NCI-H1417 treated with DMSO at 0.1 percent for 48 hours (cell line): ENCODE measurements around the gene DDX59.
"Not testable (repeated sequence)": the region's sequence is repeated elsewhere in the genome, so short reads cannot be mapped to it uniquely, and the experiment has no call there.

ENCODE experiments used
- DNase-seq: peaks from one replicate; lab custom pipeline; 2025; lab: John Stamatoyannopoulos, UW

Gene DDX59

DNA sequence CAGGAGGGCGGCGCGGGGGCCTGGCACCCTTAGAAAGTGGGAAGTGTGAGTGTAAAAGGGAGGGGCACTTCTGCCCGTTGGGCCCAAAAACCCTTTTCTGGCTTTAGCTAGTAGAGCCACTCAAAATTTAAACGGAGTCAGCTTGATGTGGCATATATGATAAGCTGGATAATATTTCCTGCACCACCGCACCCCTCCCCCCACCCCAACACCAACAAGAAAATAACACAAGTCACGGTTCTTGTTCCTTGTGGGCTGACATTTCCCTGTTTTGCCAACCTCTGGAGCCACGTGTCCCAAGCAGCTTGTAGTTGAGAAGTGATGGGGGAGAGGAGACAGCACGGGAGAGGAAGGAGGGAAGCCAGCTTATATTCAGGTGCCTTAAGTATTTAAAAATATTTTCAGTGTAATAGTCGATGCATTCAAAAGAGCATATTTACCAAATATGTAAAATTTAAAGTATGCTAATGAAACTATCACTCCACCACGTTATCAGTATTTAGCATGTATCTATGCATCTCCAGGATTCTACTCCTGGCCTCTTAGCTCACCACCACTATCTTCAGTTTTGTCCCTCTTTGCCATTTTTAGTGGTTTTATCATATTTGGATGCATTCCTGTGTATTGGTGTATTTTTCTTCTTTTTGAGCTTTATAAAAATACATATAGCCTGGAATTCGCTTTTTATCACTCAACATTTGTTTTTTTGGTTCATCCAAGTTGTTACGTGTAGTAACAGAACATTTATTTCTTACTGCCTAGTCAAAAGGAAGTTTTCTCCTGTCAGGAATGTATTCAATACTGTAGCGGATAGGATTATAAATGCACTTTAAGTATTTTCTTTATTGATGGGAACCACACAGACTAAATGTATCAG lies 773 bp upstream of the DDX59 start:
- DNase-seq, result no peak

DNA sequence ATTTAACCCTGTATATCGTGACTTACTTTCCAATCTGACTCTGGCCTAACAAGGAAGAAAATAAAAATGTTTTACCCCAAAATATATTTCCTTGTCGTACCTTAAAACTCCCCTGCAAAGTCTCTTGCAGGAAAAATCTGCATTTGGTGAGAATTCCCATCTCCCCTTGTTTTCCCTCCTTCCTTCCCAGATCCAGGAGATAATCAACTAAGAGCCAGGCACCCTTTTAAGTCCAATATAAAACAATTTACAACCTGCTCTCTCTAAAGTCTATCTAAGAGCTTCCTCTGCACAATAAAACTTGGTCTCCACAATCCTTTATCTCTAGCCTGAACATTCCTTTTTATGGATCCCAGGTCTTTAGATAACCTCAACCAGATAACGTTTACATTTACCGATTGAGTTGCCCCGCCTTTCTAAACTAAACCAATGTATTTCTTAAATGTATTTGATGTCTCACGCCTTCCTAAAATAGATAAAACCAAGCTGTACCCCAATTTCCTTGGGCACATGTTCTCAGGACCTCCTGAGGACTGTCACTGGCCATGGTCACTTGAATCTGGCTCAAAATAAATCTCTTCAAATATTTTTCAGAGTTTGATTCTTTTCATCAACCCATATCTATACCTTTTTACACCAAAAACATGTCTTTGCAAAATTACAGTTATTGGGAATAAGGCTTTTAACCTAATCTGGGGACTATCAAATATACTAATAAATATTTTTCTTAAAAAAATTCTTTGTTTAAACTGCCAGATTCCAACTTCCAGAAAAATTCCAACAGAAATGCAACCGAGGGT lies 993 bp downstream of the DDX59 start:
- DNase-seq, result no peak

DNA sequence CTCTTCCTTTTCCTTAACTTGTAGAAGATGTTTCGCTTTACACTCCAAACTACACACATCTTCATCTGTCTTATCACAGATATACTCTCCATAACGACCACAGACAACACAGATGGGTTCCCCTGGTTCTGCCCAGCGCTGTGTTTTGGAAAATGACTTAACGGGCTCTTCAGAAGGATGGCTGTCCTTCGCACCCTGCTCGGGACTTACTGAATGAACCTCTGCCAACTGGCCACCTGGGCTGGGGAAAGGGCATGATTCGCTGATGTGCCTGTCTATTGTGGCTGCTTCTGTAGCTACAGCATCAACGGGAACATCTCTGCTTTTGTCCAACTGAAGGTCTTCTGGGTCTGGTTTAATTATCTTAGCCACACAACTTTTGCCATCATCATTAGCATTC lies 3.4 kb downstream of the DDX59 start:
- no peak for DNase-seq

DNA sequence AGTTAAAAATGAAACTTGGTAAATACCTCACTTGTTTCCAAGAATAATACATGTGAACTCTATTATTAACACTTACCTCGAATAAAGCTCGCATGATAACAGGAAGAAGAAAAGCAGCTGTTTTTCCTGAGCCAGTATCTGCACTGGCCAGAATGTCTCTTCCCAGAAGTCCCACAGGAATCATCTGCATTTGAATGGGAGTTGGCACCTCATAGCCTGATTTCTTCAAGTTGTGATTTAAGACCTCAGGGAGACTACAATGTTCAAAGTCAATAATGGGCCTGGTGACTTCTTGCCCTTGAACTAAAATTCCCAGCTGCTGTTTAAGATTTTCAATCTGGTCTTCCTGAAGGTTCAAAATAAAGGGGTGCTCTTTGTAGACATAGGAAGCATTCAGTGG lies 3.8 kb downstream of the DDX59 start:
- DNase-seq, result no peak

DNA sequence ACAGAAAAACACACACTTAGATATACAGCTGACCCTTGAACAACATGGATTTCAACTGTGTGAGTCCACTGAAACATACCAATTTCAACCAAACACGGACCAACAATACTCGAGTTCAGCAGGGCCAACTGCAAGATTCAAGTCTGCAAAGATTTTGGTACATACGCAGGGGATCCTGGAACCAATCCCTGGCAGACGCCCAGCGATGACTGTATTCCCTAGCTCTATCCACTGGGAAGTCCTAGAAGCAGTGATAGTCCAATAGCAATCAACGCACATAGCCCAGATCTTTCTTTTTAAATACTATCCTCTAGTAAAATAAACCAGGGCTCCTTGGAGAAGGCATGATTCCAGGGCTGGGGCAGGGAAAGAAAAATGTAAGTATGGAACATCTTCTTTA lies 9.0 kb downstream of the DDX59 start:
- DNase-seq, result no peak

DNA sequence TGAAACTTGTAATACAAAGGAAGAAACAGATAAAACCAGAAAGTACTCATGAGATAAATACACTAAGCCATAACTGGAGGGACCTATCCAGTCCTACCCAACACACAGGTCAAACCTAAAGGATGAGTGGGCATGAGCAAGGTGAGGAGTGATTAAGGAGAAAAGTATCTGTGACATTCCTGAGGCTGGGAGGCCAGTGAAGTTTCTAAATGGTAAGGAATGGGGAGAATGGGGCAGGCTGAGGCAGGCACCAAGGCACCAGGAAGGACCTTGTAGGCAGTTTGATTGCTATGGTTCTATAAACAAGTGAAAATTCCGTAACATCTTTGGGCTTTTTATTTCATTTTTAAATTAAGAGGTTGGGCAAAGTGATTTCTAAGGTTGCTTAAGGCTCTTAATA lies 10.4 kb downstream of the DDX59 start:
- DNase-seq, result no peak

DNA sequence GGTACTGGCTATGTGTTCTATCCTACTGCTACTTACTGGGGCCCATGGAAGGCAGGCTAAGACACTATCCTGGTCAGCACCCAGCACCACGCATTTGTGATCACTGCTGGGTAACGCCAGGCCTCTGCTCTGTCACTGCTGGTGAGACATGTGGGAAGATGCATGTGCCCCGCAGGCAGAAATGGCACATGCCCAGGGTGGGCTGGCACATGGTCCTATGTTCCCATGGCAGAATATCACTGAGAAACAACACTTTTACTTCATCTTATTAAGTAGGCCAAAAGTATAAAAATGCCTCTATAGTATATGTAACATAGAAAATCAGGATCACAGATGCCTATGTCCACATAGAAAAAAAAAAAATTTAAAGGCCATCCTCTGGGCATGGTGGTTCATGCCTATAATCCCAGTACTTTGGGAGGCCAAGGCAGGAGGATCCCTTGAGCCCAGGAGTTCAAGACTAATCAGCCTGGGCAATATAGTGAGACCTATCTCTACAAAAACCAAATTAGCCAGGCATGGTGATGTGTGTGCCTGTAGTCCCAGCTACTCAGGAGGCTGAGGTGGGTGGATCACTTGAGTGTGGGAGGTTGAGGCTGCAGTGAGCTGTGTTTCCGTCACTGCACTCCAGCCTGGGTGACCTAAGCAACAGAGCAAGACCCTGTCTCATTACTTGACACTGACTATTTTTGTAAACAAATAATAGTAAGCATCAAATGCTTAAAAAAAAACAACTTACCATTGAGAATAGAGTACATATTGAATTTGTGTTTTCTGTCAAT lies 11.5 kb downstream of the DDX59 start:
- no peak for DNase-seq

DNA sequence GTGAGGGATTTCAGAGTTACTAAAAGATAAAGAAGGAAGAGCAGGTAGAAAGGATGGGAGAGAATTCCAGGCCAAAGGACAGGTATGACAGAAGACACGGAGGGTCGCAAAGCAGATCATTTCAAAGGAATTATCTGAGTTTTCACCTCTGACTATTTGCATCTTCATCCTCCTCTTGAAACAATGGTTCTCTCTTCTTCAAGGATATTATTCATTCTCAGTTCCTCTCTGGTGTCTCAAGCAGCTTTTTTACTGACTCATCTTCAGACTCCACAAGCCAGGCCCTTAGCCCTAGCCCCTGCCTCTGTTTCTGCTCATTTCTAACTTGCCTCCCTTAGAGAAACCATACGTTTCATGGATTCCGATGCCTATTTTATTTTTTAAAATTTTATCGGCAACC lies 15.0 kb downstream of the DDX59 start:
- no peak for DNase-seq

DNA sequence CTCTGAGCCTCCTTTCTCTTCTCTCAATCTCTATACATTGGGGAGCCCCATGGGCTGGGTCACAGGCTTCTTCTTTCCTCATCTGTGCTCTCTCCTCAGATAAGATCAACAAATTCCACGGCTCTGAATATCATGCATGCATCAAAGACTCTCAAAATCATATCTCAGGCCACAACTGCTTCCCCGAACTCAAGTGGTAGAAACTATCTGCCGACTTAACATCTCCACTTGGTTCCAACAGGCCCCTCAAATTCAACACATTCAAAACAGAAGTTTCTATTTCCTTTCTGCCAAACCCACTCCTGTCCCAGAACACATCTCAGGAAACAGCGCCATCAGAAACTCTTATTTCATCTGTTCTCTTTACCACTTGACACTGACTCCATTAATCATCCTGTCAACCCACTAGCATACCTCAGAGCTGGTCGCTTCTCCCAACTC lies 16.7 kb downstream of the DDX59 start:
- DNase-seq, result no peak

DNA sequence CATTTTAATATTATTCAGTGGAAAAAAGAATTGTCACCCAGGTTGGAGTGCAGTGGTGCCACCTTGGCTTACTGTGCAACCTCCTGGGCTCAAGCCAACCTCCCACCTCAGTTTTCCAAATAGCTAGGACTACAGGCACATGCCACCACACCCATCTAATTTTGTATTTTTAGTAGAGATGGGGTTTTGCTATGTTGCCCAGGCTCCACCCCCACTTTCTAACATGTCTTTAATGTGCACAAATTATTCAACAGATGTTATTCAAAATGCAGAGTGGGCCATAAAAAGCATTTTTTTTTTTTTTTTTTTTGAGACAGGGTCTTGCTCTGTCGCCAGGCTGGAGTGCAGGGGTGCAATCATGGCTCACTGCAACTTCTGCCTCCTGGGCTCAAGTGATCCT lies 17.3 kb downstream of the DDX59 start:
- DNase-seq, result no peak

DNA sequence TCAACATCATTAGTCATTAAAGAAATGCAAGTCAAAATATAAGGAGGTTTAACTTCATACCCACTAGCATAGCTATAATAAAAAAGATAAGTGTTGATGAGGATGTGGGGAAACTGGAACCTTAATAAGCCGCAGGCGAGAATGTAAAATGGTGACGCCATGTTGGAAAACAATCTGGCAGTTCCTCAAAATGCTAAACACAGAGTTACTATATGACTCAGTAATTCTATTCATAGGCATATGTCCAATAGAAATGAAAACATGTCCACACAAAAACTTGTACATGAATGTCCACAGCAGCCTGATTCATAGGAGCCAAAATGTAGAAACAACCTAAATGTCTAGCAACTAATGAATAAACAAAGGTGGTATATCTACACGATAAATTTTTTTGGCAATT lies 23.2 kb downstream of the DDX59 start:
- no peak for DNase-seq

DNA sequence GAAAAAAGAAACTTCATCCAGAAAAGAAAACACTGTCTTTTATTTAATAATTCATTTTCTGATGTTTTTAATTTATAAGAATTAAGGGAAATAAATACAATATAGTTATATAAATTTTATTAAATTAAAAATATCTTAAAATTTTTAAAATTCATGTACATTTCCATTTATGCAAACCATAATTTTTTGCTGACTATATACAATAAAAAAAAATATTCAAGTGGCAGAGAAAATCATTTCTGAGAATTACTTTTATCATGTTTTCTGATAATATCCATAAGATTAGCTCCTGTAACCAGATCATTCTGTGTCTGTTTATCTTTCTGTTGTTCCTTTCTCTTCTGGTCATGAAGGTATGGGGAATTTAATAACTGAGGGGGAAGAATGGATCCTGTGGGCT lies 25.7 kb downstream of the DDX59 start:
- no peak for DNase-seq

DNA sequence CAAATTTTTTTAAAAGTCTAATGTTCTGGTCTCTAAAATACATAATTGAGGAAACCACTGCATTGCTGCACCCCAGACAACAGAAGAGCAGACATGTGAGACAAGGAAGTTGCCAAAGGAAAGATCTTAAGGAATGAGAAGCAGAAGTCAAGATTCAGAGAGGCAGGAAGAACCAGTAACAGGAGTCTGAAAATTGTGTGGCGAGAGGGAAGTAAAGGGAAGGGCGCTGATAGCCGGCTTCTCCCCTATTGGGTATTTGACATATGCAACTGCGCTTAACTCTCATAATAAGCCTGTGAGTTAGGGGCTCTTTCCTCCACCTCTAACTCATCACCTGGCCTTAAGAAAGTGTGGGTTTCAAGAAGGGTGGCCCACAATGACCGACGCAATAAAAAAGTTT lies 27.2 kb downstream of the DDX59 start:
- DNase-seq, result no peak

DNA sequence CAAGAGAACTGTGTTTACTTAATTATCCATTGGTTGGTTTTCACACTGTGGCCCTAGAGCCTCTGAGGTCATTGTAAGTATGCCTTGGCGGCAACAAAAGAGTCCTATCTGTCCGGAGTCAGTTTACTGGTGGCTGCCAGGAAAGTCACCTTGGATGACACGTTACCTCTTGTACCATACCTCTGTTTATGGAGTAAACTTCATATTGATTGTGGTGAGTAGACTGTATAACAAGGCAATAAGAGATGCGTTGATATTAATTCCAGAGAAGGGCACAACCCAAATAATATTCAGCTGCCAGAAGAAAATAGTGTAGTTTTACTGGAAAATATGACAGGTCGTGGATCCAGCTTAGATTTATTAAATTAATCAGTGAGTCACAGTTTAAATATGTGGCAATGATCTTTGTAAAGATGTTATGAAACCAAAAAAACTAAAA lies 28.7 kb downstream of the DDX59 start:
- DNase-seq, result no peak

DNA sequence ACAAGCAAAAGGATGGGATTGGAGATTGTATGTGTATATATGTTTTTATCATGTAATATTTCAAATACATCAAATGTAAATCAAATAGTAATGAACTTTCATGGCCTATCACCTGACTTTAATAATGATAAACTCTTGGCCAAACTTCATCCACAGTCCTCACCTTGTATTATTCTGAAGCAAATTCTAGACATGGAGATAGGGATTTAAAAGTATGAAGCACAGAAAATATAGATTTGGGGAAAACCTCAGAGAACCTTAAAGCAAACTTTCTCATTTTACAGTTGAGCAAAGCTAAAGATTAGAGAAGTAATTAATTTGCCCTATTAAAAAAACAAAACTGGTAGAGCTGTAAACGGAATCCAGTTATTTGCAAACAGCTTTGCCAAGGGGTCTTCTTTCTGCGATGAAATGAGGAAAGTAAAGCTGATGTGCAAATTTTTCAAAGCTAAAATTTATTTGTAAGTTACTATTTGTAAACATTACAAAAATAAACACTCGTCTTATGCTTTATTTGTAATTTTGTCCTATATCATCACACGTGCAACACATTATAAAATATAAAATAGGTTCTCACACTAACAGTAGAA lies 29.2 kb downstream of the DDX59 start:
- DNase-seq, result no peak

DNA sequence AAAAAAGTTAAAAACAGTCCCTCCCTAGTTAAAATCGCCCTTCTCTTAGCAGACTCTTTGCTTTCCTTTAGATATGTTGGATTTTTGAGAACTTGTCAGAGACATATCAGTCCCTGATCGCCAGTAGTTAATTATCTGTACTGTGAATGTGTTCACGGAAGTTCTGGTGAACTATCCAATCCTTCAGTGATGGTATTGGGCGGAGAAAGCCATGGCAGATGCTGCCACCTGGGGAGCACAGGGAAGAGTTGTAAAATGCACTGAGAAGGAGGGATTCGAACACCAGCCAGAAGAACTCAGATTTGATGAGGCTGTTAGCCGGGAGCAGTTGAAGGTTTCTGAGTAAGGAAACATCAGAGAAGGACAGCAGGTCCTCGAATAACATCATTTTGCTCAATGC lies 31.6 kb downstream of the DDX59 start:
- no peak for DNase-seq

DNA sequence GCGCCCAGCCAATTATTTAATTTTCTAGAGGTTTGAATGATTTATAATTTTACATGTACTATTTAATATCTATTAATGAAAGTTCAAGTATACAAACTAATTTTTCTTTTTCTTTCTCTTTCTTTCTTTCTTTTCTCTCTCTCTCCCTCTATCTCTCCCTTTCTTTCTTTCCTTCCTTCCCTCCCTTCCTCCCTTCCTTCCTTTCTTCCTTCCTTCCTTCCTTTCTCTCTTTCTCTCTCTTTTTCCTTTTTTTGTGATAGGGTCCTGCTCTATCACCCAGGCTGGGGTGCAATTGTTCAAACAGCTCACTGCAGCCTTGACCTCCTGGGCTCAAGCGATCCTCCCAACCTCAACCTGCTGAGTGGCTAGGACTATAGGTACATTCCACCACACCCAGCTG lies 33.0 kb downstream of the DDX59 start:
- no peak for DNase-seq

DNA sequence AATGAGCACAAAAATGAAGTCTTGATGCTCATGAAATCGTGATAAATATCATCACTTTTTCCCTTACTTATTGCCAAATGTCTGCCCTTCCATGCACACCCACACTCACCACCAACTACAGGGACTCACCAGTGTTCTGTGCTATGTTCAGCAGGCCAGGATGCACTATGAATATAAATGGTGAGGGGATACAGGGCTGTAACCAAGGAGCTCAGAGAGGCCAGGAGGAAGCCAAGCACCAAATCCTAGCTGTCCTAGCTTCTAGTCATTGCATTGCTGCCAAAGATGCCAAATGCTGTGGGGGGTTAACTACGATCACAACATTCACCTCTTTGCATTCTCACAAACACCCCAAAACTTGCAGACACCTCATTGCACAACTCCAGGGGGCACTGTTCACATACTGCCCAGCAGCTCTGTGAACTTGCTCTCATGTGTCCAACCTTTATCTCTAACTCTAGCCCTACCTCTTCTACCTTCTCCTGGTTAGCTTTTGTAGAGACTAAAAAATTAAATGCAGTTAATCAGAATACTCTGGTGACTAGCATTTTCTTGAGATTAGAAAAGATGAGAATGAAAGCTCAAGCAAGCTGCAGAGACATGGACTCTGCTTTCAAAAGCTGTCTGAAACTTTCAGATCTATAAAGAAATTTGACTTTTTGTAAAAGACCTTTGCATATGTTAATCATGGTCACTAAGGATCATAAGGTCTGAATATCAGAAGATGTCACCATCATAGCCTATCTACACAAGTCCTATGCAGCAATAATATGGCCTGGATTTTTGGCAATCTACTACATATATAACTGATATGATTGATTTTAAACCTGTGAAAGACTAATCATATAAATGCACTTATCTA lies 35.2 kb downstream of the DDX59 start:
- DNase-seq, result no peak

DNA sequence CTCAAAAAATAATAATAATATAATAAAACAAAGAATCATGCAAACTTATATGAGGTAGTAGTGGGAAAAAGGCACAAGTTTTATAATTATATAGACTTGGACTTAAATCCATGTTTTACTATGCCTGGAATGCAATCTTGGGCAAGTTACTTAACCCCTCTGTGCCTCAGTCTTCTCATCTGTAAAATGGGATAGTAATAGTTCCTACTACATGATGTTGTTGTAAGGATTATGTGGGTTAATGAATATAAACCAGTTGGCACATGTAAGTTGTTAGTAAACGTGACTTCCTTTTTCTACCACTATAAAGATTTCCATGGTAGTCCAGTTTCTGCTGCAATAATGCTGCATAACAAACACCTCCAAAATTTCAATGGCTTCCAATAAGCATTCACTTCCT lies 38.3 kb downstream of the DDX59 start:
- DNase-seq, result no peak

DNA sequence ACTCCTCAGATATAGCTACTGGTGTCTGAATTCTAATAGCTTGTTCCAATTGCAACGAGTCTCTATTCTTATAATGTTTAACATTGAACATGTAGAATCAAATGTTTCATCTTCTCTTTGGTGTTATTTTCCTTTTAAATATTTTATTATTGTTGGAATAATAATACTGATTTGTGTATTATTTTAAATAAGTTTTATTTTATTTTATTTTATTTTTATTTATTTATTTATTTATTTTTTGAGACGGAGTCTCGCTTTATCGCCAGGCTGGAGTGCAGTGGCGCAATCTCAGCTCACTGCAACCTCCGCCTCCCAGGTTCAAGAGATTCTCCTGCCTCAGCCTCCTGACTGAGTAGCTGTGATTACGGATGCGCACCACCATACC lies 39.2 kb downstream of the DDX59 start:
- not testable (repeated sequence) for DNase-seq

DNA sequence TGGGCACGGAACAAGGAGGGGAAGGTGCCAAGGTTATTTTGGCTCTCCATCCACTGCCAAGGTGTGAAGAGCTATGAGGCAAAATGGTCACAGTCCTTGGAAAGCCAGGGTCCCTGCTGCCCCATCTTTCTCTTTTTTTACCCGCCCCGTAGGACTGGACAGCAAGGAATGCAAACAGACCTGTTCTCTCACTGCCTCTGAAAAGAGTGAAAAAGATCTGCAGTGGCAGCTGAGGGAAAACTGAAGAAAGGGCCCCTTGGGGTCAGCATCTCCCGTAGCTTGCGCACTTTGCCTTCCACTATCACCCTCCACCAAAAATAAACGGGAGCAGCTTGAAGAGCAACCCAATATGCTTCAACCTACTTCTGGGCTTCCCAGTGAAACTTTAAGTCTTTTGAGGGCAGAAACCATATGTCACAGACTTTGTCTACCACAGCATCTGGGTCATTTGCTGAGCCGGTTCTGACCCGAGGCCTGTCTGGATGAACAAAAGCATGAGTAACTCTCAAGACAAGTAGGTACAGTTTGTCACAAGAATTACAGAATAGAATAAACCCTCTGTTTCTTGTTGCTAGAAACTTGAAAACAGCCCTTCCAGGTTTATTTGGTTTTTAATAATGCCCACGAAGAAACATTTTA lies 39.7 kb downstream of the DDX59 start:
- no peak for DNase-seq
